ENCODE data around the gene PHLDA2. TPM values are rescaled to one million over a fixed set of nuclear protein-coding genes. Genes with fewer than 3 reads are reported as not detected.

Gene PHLDA2
- total and polyA plus RNA-seq, 9 of the 15 experiments (the other 6 are each of a cell fraction or from before 2014, with no cell fraction given), result 0.43 to 42.4 (median 4.7) TPM

DNA sequence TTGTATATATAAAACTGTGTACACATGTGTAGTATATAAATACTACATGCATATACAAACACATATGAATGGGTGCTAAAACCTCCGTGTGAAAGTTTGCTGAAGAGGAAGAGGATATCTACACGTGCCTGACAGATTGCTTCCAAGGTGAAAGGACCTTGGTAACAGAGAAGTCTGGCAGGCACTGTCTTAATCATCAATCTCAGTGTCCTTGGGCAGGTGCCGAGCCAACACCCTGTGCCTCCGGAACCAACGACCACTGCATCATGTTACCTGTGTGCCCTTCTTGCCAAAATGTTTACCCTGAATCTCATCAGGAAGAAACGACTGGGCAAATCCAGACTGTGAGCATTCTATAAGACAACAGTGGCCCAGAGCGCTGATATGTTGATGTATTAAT is 47.9 kb upstream of the PHLDA2 start (continued):
- TF ChIP-seq, protein P1, sequence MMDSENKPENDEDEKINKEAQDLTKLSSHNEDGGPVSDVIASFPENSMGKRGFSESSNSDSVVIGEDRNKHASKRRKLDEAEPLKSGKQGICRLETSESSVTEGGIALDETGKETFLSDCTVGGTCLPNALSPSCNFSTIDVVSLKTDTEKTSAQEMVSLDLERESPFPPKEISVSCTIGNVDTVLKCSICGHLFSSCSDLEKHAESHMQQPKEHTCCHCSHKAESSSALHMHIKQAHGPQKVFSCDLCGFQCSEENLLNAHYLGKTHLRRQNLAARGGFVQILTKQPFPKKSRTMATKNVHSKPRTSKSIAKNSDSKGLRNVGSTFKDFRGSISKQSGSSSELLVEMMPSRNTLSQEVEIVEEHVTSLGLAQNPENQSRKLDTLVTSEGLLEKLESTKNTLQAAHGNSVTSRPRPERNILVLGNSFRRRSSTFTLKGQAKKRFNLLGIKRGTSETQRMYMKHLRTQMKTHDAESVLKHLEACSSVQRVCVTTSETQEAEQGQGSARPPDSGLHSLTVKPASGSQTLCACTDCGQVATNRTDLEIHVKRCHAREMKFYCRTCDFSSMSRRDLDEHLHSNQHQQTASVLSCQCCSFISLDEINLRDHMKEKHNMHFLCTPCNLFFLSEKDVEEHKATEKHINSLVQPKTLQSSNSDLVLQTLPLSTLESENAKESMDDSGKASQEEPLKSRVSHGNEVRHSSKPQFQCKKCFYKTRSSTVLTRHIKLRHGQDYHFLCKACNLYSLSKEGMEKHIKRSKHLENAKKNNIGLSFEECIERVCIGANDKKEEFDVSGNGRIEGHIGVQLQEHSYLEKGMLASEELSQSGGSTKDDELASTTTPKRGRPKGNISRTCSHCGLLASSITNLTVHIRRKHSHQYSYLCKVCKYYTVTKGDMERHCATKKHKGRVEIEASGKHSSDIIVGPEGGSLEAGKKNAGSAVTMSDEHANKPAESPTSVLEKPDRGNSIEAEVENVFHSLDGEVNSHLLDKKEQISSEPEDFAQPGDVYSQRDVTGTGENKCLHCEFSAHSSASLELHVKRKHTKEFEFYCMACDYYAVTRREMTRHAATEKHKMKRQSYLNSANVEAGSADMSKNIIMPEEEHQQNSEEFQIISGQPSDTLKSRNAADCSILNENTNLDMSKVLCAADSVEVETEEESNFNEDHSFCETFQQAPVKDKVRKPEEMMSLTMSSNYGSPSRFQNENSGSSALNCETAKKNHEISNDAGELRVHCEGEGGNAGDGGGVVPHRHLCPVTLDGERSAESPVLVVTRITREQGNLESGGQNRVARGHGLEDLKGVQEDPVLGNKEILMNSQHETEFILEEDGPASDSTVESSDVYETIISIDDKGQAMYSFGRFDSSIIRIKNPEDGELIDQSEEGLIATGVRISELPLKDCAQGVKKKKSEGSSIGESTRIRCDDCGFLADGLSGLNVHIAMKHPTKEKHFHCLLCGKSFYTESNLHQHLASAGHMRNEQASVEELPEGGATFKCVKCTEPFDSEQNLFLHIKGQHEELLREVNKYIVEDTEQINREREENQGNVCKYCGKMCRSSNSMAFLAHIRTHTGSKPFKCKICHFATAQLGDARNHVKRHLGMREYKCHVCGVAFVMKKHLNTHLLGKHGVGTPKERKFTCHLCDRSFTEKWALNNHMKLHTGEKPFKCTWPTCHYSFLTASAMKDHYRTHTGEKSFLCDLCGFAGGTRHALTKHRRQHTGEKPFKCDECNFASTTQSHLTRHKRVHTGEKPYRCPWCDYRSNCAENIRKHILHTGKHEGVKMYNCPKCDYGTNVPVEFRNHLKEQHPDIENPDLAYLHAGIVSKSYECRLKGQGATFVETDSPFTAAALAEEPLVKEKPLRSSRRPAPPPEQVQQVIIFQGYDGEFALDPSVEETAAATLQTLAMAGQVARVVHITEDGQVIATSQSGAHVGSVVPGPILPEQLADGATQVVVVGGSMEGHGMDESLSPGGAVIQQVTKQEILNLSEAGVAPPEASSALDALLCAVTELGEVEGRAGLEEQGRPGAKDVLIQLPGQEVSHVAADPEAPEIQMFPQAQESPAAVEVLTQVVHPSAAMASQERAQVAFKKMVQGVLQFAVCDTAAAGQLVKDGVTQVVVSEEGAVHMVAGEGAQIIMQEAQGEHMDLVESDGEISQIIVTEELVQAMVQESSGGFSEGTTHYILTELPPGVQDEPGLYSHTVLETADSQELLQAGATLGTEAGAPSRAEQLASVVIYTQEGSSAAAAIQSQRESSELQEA (IDR thresholded peaks at IDR 0.05; ENCODE audit: low read depth), result no peak
- no peak for TF ChIP-seq NCOA2 (IDR thresholded peaks at IDR 0.05; ENCODE audit: partially characterized antibody in 2 of 2)

Measured in K562 (cell line).